ENCODE measurements around the gene TRIM26. TPM values are rescaled to one million over a fixed set of nuclear protein-coding genes. Genes with fewer than 3 reads are reported as not detected.

The TRIM26 gene
- total RNA-seq, 4 donors from 2014 or later, result 22.8 to 30.9 (median 25.1) TPM

DNA sequence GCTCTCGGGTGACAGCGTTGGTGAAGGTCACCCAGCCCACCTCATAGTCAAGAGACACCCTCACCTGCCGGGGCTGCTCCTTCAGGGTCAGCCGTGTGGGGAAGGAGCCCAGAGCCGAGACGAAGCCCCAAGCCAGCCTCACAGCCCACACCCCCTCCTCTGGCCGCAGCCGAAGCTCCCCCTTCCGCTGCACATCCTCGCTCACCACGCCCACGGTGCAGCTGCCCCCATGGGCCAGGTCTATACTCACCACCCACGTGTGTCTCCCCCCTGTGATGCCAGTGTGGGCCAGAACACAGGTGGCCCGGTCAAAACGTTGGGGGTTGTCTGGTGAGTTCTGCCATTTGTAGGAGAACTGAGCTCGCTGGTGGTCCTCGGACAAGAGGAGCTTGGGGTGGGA lies 59.1 kb downstream of the TRIM26 start:
- in situ Hi-C loops (cut with MboI; ENCODE audit: low sequenced_read_pairs in 4 of 4), result loop anchor here in 1 of 4 donors (25.0 kb wide), 1 partner anchor 317 kb away; the partner anchor contains the start of gene HLA-G
- Histone ChIP-seq H3K4me1 (peaks cover 0 to 6% of the 10 kb centered on the region in 2 donors), H3K27ac (no peak overlapping the region), H3K4me3 (no peak overlapping the region), H3K36me3 (no peaks in the 10 kb centered on the region), H3K27me3 (peaks cover 0 to 14% (median 0%) of the 10 kb centered on the region in 3 donors), H3K9me3 (no peaks in the 10 kb centered on the region)
- no peak for DNase-seq
- ATAC-seq, result no peak
- TF ChIP-seq, protein P1, sequence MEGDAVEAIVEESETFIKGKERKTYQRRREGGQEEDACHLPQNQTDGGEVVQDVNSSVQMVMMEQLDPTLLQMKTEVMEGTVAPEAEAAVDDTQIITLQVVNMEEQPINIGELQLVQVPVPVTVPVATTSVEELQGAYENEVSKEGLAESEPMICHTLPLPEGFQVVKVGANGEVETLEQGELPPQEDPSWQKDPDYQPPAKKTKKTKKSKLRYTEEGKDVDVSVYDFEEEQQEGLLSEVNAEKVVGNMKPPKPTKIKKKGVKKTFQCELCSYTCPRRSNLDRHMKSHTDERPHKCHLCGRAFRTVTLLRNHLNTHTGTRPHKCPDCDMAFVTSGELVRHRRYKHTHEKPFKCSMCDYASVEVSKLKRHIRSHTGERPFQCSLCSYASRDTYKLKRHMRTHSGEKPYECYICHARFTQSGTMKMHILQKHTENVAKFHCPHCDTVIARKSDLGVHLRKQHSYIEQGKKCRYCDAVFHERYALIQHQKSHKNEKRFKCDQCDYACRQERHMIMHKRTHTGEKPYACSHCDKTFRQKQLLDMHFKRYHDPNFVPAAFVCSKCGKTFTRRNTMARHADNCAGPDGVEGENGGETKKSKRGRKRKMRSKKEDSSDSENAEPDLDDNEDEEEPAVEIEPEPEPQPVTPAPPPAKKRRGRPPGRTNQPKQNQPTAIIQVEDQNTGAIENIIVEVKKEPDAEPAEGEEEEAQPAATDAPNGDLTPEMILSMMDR (IDR thresholded peaks at IDR 0.05 in 4 of 5, conservative IDR thresholded peaks at IDR 0.05 in 1 of 5), result no peak
- no peak for TF ChIP-seq POLR2A (IDR thresholded peaks at IDR 0.05)
- intact Hi-C loops (cut with DNase I; ENCODE audit: low total_unique reads), result no loop called here

DNA sequence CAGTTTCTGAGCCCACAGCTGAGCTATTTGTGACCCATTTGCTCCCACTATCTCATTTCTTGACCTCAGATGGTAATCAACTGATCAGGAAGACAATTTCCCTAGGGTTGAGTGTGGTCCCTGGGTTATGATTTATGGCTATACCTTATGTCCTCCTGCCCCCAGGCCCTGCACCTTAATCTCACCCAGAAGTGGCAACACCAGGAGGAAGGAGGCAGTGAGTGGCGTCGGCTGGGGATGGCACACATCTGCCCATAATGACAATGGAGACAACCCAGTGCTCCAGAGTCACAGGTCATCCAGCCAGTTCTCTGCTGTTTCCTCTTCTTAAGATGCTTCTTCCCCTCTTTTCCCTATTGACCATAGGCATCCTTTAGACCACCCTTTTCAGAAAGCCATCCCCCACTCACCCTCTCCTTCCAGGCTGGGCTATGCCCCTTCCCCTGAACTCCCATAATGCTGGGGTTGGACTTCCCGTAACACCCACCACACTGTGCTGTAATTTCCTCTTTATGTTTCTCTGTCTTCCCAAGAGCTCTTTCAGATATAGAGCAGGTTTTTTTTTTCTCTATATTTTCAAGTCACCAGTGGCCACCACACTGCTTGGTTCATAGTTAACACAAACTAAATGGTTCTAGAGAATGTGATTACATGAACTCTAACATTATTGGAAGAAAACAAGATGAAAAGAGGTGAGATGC lies 60.1 kb downstream of the TRIM26 start:
- Histone ChIP-seq H3K4me3 (no peak overlapping the region), H3K9me3 (no peaks in the 10 kb centered on the region), H3K36me3 (no peaks in the 10 kb centered on the region), H3K4me1 (peaks cover 0 to 6% of the 10 kb centered on the region in 2 donors), H3K27ac (no peak overlapping the region), H3K27me3 (peaks cover 0 to 14% (median 0%) of the 10 kb centered on the region in 3 donors)
- intact Hi-C loops (cut with DNase I; ENCODE audit: low total_unique reads) (no loop called here), in situ Hi-C loops (cut with MboI; ENCODE audit: low sequenced_read_pairs in 4 of 4) (loop anchor here in 1 of 4 donors (25.0 kb wide), 1 partner anchor 316 kb away; the partner anchor contains the start of gene HLA-G)
- ATAC-seq (no peak), DNase-seq (no peak)
- TF ChIP-seq POLR2A (IDR thresholded peaks at IDR 0.05), result no peak
- TF ChIP-seq, protein P1 (IDR thresholded peaks at IDR 0.05 in 4 of 5, conservative IDR thresholded peaks at IDR 0.05 in 1 of 5), result no peak

DNA sequence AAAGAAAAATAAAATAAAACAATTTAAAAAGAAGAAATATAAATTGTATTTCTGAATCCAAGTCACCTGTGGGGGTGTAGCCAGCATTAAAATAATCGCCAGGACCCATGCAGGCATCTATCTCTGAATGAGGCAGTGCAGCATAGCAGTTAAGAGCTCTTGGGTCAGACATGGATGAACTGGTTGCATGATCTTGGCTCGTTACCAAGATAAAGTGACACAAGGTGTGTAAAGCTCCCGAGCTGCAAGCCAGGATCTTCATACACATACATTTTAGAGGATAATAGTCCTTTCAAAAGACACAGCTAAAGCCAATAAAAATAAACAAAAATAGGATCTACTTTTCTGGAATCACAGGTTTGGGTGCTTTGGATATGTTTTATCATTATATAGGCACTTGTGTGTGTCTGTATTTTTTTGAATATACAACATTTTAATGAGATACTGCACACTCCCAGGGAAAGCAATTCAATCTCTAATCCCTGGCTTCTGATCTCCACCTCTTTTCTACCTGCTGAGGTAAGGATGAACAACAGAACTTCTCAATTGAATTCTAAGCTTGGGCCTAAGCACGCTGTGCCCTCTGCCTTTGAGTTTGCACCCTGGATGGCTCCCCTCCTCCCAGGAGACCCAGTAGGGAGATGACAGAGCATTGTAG lies 61.1 kb downstream of the TRIM26 start:
- Histone ChIP-seq H3K4me3 (no peak overlapping the region), H3K27me3 (peaks cover 0 to 15% (median 0%) of the 10 kb centered on the region in 3 donors), H3K9me3 (no peaks in the 10 kb centered on the region), H3K36me3 (no peaks in the 10 kb centered on the region), H3K27ac (no peak overlapping the region), H3K4me1 (peaks cover 0 to 6% of the 10 kb centered on the region in 2 donors)
- intact Hi-C loops (cut with DNase I; ENCODE audit: low total_unique reads) (no loop called here), in situ Hi-C loops (cut with MboI; ENCODE audit: low sequenced_read_pairs in 4 of 4) (loop anchor here in 1 of 4 donors (25.0 kb wide), 1 partner anchor 315 kb away; the partner anchor contains the start of gene HLA-G)
- DNase-seq, result no peak
- no peak for ATAC-seq
- no peak for TF ChIP-seq POLR2A (IDR thresholded peaks at IDR 0.05)
- TF ChIP-seq, protein P1 (IDR thresholded peaks at IDR 0.05 in 4 of 5, conservative IDR thresholded peaks at IDR 0.05 in 1 of 5), result no peak

DNA sequence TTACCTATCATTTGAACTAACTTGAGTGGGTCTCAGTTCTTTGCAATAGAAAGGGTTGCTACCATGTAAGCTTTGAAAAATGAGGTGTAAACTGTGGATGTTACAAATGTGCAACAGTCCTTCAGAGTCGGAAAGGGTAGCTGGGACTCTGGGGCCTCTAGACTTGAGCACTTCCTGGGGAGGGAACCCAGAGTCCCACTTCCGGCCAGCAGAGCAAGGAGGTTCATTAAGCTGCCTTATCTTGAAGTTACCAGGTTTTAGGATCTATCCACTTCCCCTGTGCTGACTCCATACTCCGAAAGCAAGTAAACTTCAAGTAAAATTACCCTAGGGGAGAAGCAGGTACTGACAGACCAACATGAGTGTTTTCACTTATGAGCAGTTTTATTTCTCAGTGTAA lies 61.6 kb downstream of the TRIM26 start:
- in situ Hi-C loops (cut with MboI; ENCODE audit: low sequenced_read_pairs in 4 of 4) (loop anchor here in 1 of 4 donors (25.0 kb wide), 1 partner anchor 314 kb away; the partner anchor contains the start of gene HLA-G), intact Hi-C loops (cut with DNase I; ENCODE audit: low total_unique reads) (no loop called here)
- DNase-seq (no peak), ATAC-seq (no peak)
- Histone ChIP-seq H3K9me3 (no peaks in the 10 kb centered on the region), H3K36me3 (no peaks in the 10 kb centered on the region), H3K27ac (no peak overlapping the region), H3K4me1 (peaks cover 0 to under 1% of the 10 kb centered on the region in 2 donors), H3K4me3 (no peak overlapping the region), H3K27me3 (peaks cover 0 to 15% (median 0%) of the 10 kb centered on the region in 3 donors)
- TF ChIP-seq, protein P1 (IDR thresholded peaks at IDR 0.05 in 4 of 5, conservative IDR thresholded peaks at IDR 0.05 in 1 of 5), result no peak
- TF ChIP-seq POLR2A (IDR thresholded peaks at IDR 0.05), result no peak

All from gastrocnemius medialis (tissue), 4 donors.